Activated CD4-positive, alpha-beta T cell treated with anti-CD3 and anti-CD28 coated beads, Interleukin-2, amount 50 U/mL, for 16 hours (primary cell): ENCODE data around the gene ADGRB2.

Source experiments
- DNase-seq: peaks from one replicate; pipeline ENCODE4 v3.0.0-alpha.2; 2020

Gene ADGRB2

GRCh38 chr1:31782421-31783410 lies 18.6 kb upstream of the ADGRB2 start:
- DNase-seq: no peak

GRCh38 chr1:31781756-31782371 lies 17.7 kb upstream of the ADGRB2 start:
- DNase-seq: no peak

GRCh38 chr1:31781138-31781755 lies 17.1 kb upstream of the ADGRB2 start:
- DNase-seq: no peak

GRCh38 chr1:31780632-31781031 lies 16.5 kb upstream of the ADGRB2 start:
- DNase-seq: no peak

GRCh38 chr1:31779687-31780086 lies 15.5 kb upstream of the ADGRB2 start:
- DNase-seq: no peak

GRCh38 chr1:31778763-31779488 lies 14.8 kb upstream of the ADGRB2 start:
- no peak for DNase-seq

- no peak for DNase-seq
Observed at GRCh38 chr1:31776516-31776915, 12.4 kb upstream of the ADGRB2 start.

GRCh38 chr1:31776032-31776431 lies 11.9 kb upstream of the ADGRB2 start:
- no peak for DNase-seq

- DNase-seq: no peak
Observed at GRCh38 chr1:31775210-31775999, 11.3 kb upstream of the ADGRB2 start.

GRCh38 chr1:31774495-31774894 lies 10.4 kb upstream of the ADGRB2 start:
- no peak for DNase-seq

GRCh38 chr1:31773861-31774260 lies 9.7 kb upstream of the ADGRB2 start:
- DNase-seq: peak; percentile 11

GRCh38 chr1:31772669-31773248 lies 8.6 kb upstream of the ADGRB2 start:
- no peak for DNase-seq

- DNase-seq: peak; percentile 23
Observed at GRCh38 chr1:31771891-31772668, 7.9 kb upstream of the ADGRB2 start.

GRCh38 chr1:31769720-31770390 lies 5.7 kb upstream of the ADGRB2 start:
- no peak for DNase-seq

- DNase-seq: peak; percentile 14
Observed at GRCh38 chr1:31768939-31769704, 5.0 kb upstream of the ADGRB2 start.

GRCh38 chr1:31768407-31768907 lies 4.3 kb upstream of the ADGRB2 start:
- no peak for DNase-seq

- no peak for DNase-seq
Observed at GRCh38 chr1:31767225-31767624, 3.1 kb upstream of the ADGRB2 start.

GRCh38 chr1:31765516-31765915 lies 1.4 kb upstream of the ADGRB2 start:
- DNase-seq: no peak

- no peak for DNase-seq
Observed at GRCh38 chr1:31765041-31765467, 914 bp upstream of the ADGRB2 start.
